H1 (cell line): ENCODE results near the gene MAPKAP1. TPM values are rescaled to one million over a fixed set of nuclear protein-coding genes. Genes with fewer than 3 reads are reported as not detected.

Source experiments
- CTCF ChIA-PET: fragments of 300-600 bp; sonication (Branson Sonifier 250); formaldehyde crosslinking; loops from one replicate; lab custom pipeline; 2021; ENCODE audit not compliant: partially characterized antibody; lab: Charles Lee
- POLR2A ChIA-PET: fragments of 300-600 bp; sonication (Branson Sonifier 250); formaldehyde crosslinking; loops from one replicate; lab custom pipeline; 2021; ENCODE audit warnings: inconsistent platforms; ENCODE audit not compliant: partially characterized antibody; lab: Charles Lee
- DNase-seq, 2 experiments: peaks; one replicate each; pipeline versions ENCODE4 v3.0.0 to v3.0.0-alpha.2; 2010 to 2022; ENCODE audit warnings: low spot score in 2 of 2, low read depth in 1 of 2, mixed read lengths in 1 of 2
- FAIRE-seq: peaks from 2 replicates; lab custom pipeline; 2011; peaks lifted over from hg19 to GRCh38; lab: Jason Lieb, UNC
- H2AFZ ChIP-seq: 2 replicates; pipeline ENCODE4 v1.8.1; 2012; ENCODE audit warnings: low read length, inconsistent platforms
- H2AK5ac ChIP-seq: 2 replicates; pipeline ENCODE4 v1.6.1; 2013; ENCODE audit warnings: low read depth, low read length
- H2BK120ac ChIP-seq: replicated peaks from 2 replicates; pipeline ENCODE3; 2013; ENCODE audit warnings: low read depth, low read length, inconsistent platforms
- H2BK12ac ChIP-seq: 2 replicates; pipeline ENCODE4 v1.6.1; 2013; ENCODE audit warnings: low read depth, low read length
- H2BK15ac ChIP-seq: 2 replicates; pipeline ENCODE4 v1.6.1; 2013; ENCODE audit warnings: low read length
- H2BK20ac ChIP-seq: 2 replicates; pipeline ENCODE4 v1.6.1; 2013; ENCODE audit warnings: low read length
- H2BK5ac ChIP-seq: 2 replicates; pipeline ENCODE4 v1.6.1; 2013; ENCODE audit warnings: low read depth, low read length
- H3K14ac ChIP-seq: 2 replicates; pipeline ENCODE4 v1.6.1; 2013; ENCODE audit warnings: inconsistent platforms; ENCODE audit not compliant: insufficient read length
- H3K18ac ChIP-seq: 2 replicates; pipeline ENCODE4 v1.6.1; 2013; ENCODE audit warnings: low read length; ENCODE audit errors: extremely low read depth
- H3K23ac ChIP-seq: 2 replicates; pipeline ENCODE4 v1.6.1; 2013; ENCODE audit warnings: inconsistent platforms; ENCODE audit not compliant: insufficient read length
- H3K23me2 ChIP-seq: 2 replicates; pipeline ENCODE4 v1.6.1; 2013; ENCODE audit warnings: low read depth, low read length
- H3K27ac ChIP-seq: 2 replicates; pipeline ENCODE4 v1.6.1; 2011; ENCODE audit warnings: low read depth, low read length, inconsistent platforms
- H3K27me3 ChIP-seq, 4 experiments: replicated peaks in 1 of 4; 1 replicate in 1 of 4; 2 replicates in 3 of 4; pipeline versions ENCODE4 v1.6.1 to v1.8.1; 2011 to 2013; ENCODE audit warnings: low read length in 3 of 4, mild to moderate bottlenecking in 3 of 4, inconsistent platforms in 2 of 4, mixed read lengths in 2 of 4, moderate library complexity in 1 of 4; ENCODE audit not compliant: control insufficient read depth in 3 of 4, insufficient read depth in 3 of 4; ENCODE audit errors: extremely low read depth in 1 of 4
- H3K36me3 ChIP-seq, 4 experiments: 2 replicates each; pipeline versions ENCODE4 v1.6.1 to v1.8.1; 2011 to 2013; ENCODE audit warnings: mild to moderate bottlenecking in 4 of 4, low read length in 3 of 4, moderate library complexity in 2 of 4, control low read depth in 1 of 4, inconsistent platforms in 1 of 4; ENCODE audit not compliant: insufficient read depth in 4 of 4, control insufficient read depth in 2 of 4
- H3K4ac ChIP-seq: replicated peaks from 2 replicates; pipeline ENCODE3; 2013; ENCODE audit warnings: low read length, low read depth, mixed read lengths, inconsistent platforms; ENCODE audit not compliant: insufficient read length
- H3K4me1 ChIP-seq, 4 experiments: replicated peaks in 1 of 4; 1 replicate in 1 of 4; 2 replicates in 3 of 4; pipeline versions ENCODE4 v1.6.1 to v1.8.1; 2011 to 2013; ENCODE audit warnings: low read length in 3 of 4, inconsistent platforms in 2 of 4, mixed read lengths in 1 of 4; ENCODE audit not compliant: insufficient read depth in 4 of 4, control insufficient read depth in 3 of 4
- H3K4me2 ChIP-seq, 2 experiments: 2 replicates each; pipeline versions ENCODE4 v1.6.1 to v1.8.1; 2011 to 2013; ENCODE audit warnings: low read depth in 2 of 2, low read length in 2 of 2, control low read depth in 1 of 2, inconsistent platforms in 1 of 2, mild to moderate bottlenecking in 1 of 2; ENCODE audit not compliant: insufficient read depth in 1 of 2
- H3K4me3 ChIP-seq, 4 experiments: fragments of 200-600, 300-600 bp in 1 of 4; sonication (generic), shearing (Covaris generic), sonication (Bioruptor Twin) in 1 of 4; 2 replicates each; pipeline versions ENCODE4 v1.5.1 to v1.8.1; 2011 to 2016; ENCODE audit warnings: low read length in 4 of 4, low read depth in 3 of 4, control low read depth in 2 of 4, inconsistent platforms in 2 of 4, mild to moderate bottlenecking in 2 of 4, mixed read lengths in 1 of 4, moderate library complexity in 1 of 4; ENCODE audit not compliant: insufficient read depth in 2 of 4; ENCODE audit errors: extremely low read depth in 1 of 4
- H3K56ac ChIP-seq: replicated peaks from 2 replicates; pipeline ENCODE3; 2013; ENCODE audit warnings: low read depth, mild to moderate bottlenecking, mixed read lengths, low read length, inconsistent platforms; ENCODE audit not compliant: insufficient read length
- H3K79me1 ChIP-seq: 2 replicates; pipeline ENCODE4 v1.6.1; 2013; ENCODE audit warnings: low read depth, low read length, control low read depth
- H3K79me2 ChIP-seq, 2 experiments: 2 replicates each; pipeline versions ENCODE4 v1.6.1 to v1.8.1; 2012 to 2013; ENCODE audit warnings: low read length in 2 of 2, mild to moderate bottlenecking in 2 of 2, inconsistent platforms in 1 of 2; ENCODE audit not compliant: insufficient read depth in 2 of 2, control insufficient read depth in 1 of 2
- H3K9ac ChIP-seq, 4 experiments: replicated peaks in 1 of 4; 1 replicate in 1 of 4; 2 replicates in 3 of 4; pipeline versions ENCODE4 v1.6.1 to v1.8.1; 2011 to 2013; ENCODE audit warnings: low read depth in 3 of 4, low read length in 3 of 4, control low read depth in 2 of 4, mild to moderate bottlenecking in 2 of 4, moderate library complexity in 2 of 4, inconsistent platforms in 1 of 4; ENCODE audit errors: extremely low read depth in 1 of 4
- H3K9me3 ChIP-seq, 2 experiments: 2 replicates each; pipeline versions ENCODE4 v1.6.1 to v1.8.1; 2012 to 2013; ENCODE audit warnings: mild to moderate bottlenecking in 2 of 2, moderate library complexity in 2 of 2, control low read depth in 1 of 2, inconsistent platforms in 1 of 2, low read depth in 1 of 2, low read length in 1 of 2, mixed read lengths in 1 of 2; ENCODE audit not compliant: insufficient read depth in 2 of 2
- H4K20me1 ChIP-seq, 2 experiments: replicated peaks in 1 of 2; 2 replicates each; pipeline versions ENCODE3 to v1.8.1; 2011 to 2013; ENCODE audit warnings: inconsistent platforms in 2 of 2, low read length in 2 of 2, mild to moderate bottlenecking in 1 of 2; ENCODE audit not compliant: insufficient read depth in 2 of 2, control insufficient read depth in 1 of 2
- H4K5ac ChIP-seq: 2 replicates; pipeline ENCODE4 v1.6.1; 2013; ENCODE audit warnings: low read length, low read depth, mixed read lengths, inconsistent platforms; ENCODE audit not compliant: insufficient read length
- H4K8ac ChIP-seq: 2 replicates; pipeline ENCODE4 v1.8.0; 2013; ENCODE audit warnings: mild to moderate bottlenecking, moderate library complexity, low read length, inconsistent platforms; ENCODE audit not compliant: insufficient read depth; ENCODE audit errors: extremely low read depth
- H4K91ac ChIP-seq: replicated peaks from 2 replicates; pipeline ENCODE3; 2013; ENCODE audit warnings: low read length, mixed read lengths, inconsistent platforms; ENCODE audit not compliant: insufficient read length
- ASH2L ChIP-seq: fragments of 200-600, 300-600 bp; sonication (generic); IDR thresholded peaks from one replicate; pipeline ENCODE4 v1.7.1; 2017; ENCODE audit warnings: low read length
- HDAC2 ChIP-seq, 2 experiments: fragments of 300-600 bp in 1 of 2; sonication (generic) in 1 of 2; IDR thresholded peaks; 2 replicates each; pipeline ENCODE4 v1.6.1; 2011 to 2012; ENCODE audit warnings: low read depth in 2 of 2, low read length in 2 of 2, mild to moderate bottlenecking in 2 of 2, moderate library complexity in 2 of 2, borderline replicate concordance in 1 of 2, inconsistent platforms in 1 of 2
- HDAC6 ChIP-seq: IDR thresholded peaks from one replicate; pipeline ENCODE4 v1.7.1; 2012; ENCODE audit warnings: low read depth, mild to moderate bottlenecking, inconsistent platforms, low read length, moderate library complexity
- JUN ChIP-seq: IDR thresholded peaks from 2 replicates; pipeline ENCODE4 v1.6.1; 2011; ENCODE audit warnings: low read depth, mild to moderate bottlenecking, improper control_type of control experiment, low read length
- KDM4A ChIP-seq: IDR thresholded peaks from one replicate; pipeline ENCODE4 v1.7.1; 2012; ENCODE audit warnings: low read depth, mild to moderate bottlenecking, moderate library complexity, low read length, inconsistent platforms; ENCODE audit not compliant: severe bottlenecking
- RBBP5 ChIP-seq: IDR thresholded peaks from 2 replicates; pipeline ENCODE4 v1.7.1; 2012; ENCODE audit warnings: low read depth, mild to moderate bottlenecking, inconsistent platforms, low read length, moderate library complexity, borderline replicate concordance
- SAP30 ChIP-seq: fragments of 300-600 bp; sonication (generic); IDR thresholded peaks from 2 replicates; pipeline ENCODE4 v1.7.1; 2012; ENCODE audit warnings: low read length, moderate library complexity, mild to moderate bottlenecking, inconsistent platforms; ENCODE audit not compliant: insufficient read depth, insufficient replicate concordance
- SIN3A ChIP-seq, 2 experiments: IDR thresholded peaks in 1 of 2; conservative IDR thresholded peaks in 1 of 2; 2 replicates each; pipeline ENCODE4 v1.6.1; 2011 to 2012; ENCODE audit warnings: low read length in 2 of 2, improper control_type of control experiment in 1 of 2, low read depth in 1 of 2, mild to moderate bottlenecking in 1 of 2
- TAF1 ChIP-seq: IDR thresholded peaks from 2 replicates; pipeline ENCODE4 v1.6.1; 2011; ENCODE audit warnings: mild to moderate bottlenecking, low read depth, low read length
- TCF12 ChIP-seq: IDR thresholded peaks from 2 replicates; pipeline ENCODE4 v1.6.1; 2011; ENCODE audit warnings: low read depth, mild to moderate bottlenecking, low read length
- YY1 ChIP-seq: IDR thresholded peaks from 2 replicates; pipeline ENCODE4 v1.6.1; 2011; ENCODE audit warnings: low read depth, mild to moderate bottlenecking, low read length
- WGBS, 2 experiments: shearing (Covaris generic) in 1 of 2; methylation state at CpG; one replicate each; pipeline versions ENCODE4 v1.1.6 to v1.1.7; 2013 to 2015; ENCODE audit warnings: low lambda C conversion rate in 2 of 2, mixed read lengths in 2 of 2, inconsistent platforms in 1 of 2, low coverage in 1 of 2, missing lambda C conversion rate in 1 of 2; ENCODE audit not compliant: insufficient replicate concordance in 2 of 2, insufficient coverage in 1 of 2, insufficient read length in 1 of 2; ENCODE audit errors: extremely low coverage in 1 of 2, missing lambda C conversion rate in 1 of 2; 5-methylcytosine and 5-hydroxymethylcytosine counted together
- polyA plus RNA-seq, 7 experiments: library from polyadenylated mRNA; depleted of rRNA in 3 of 7; stranded (reverse) in 5 of 7; unstranded in 2 of 7; fragments of >200 nt in 5 of 7; fragments of 200-250 nt in 2 of 7; gene quantifications; 1 replicate in 5 of 7; 2 replicates in 1 of 7; 4 replicates in 1 of 7; pipeline versions ENCODE4 v1.2.1 to v1.2.3, GENCODE V29; 2011 to 2013; ENCODE audit warnings: missing spikeins in 2 of 7, mixed read lengths in 2 of 7
- total RNA-seq: library from RNA; stranded (reverse); fragmentation: NEBNext Ultra II Directional; extraction: Animal tissue kit (Norgen Biotek cat#: 25700); gene quantifications from 2 replicates; pipeline ENCODE4 v1.2.1, GENCODE V29; 2021

The MAPKAP1 gene
- total and polyA plus RNA-seq, 2 of the 8 experiments (the other 6 are each of a cell fraction or from before 2014, with no cell fraction given): 79.2 to 140 TPM

GRCh38 chr9:125748446-125749099, 41.6 kb upstream of the MAPKAP1 start:
- H3K79me1 ChIP-seq: no peaks in the 10 kb centered on the region
- no peak overlapping the region for H3K56ac ChIP-seq
- peak overlapping the region; percentile 82 to 99 (median 86) for H3K4me3 ChIP-seq
- H3K4ac ChIP-seq: no peak overlapping the region
- H4K8ac ChIP-seq: peak overlapping the region; percentile 88; the same call in 1 of the 2 replicates
- no peak overlapping the region for H2BK120ac ChIP-seq
- no peak overlapping the region for H3K23ac ChIP-seq
- peak overlapping the region; percentile 43 to 64 (median 58); a peak in 6 of 7 replicates for H3K9ac ChIP-seq
- H2BK12ac ChIP-seq: no peak overlapping the region
- H4K5ac ChIP-seq: no peak overlapping the region
- H2AK5ac ChIP-seq: no peak overlapping the region
- FAIRE-seq: no peak
- H3K79me2 ChIP-seq: peaks cover 0 to 54% of the 10 kb centered on the region in 2 experiments; a peak in 2 of 4 replicates
- H4K20me1 ChIP-seq: no peaks in the 10 kb centered on the region
- WGBS, 2 experiments: 3% methylated on average over 27 of the region's 30 CpGs; no CpG with 5 or more reads in 1 of the 2 experiments
- 0 out of 2 replicates have a peak overlapping the region, but pooled peaks have one; percentile 25 for H3K27ac ChIP-seq
- H3K4me1 ChIP-seq: peaks cover 4 to 20% (median 9%) of the 10 kb centered on the region in 4 experiments; a peak in 4 of 7 replicates
- no peak overlapping the region for H2BK15ac ChIP-seq
- H3K18ac ChIP-seq: peak overlapping the region; percentile 44; the same call in 1 of the 2 replicates
- peaks cover 0 to 34% (median 1%) of the 10 kb centered on the region in 4 experiments; a peak in 1 of 8 replicates for H3K36me3 ChIP-seq
- H4K91ac ChIP-seq: no peak overlapping the region
- no peaks in the 10 kb centered on the region for H3K9me3 ChIP-seq
- H3K14ac ChIP-seq: no peak overlapping the region
- no peak overlapping the region; the same call in 1 of the 2 replicates for H2AFZ ChIP-seq
- no peaks in the 10 kb centered on the region for H3K27me3 ChIP-seq
- H3K4me2 ChIP-seq: peak overlapping the region; percentile 88 to 92
- no peak overlapping the region for H2BK20ac ChIP-seq
- ChIA-PET POLR2A (interaction anchor here (0.7 to 1.3 kb wide), 6 partner anchors 8 to 201 kb away, joined by 3 to 6 read pairs (median 4); partner anchors contain the start of gene MAPKAP1), CTCF (no interaction called here)
- DNase-seq: no peak
- H3K23me2 ChIP-seq: peaks cover 15% of the 10 kb centered on the region
- no peak overlapping the region for H2BK5ac ChIP-seq
- 0 out of 4 replicates have a peak, but pooled peaks of 1 of the 2 experiments have one; percentile 10 for TF ChIP-seq HDAC2 (IDR thresholded peaks at IDR 0.05; ENCODE audit: borderline replicate concordance in 1 of 2, low read depth in 2 of 2, low read length in 2 of 2)
- TF ChIP-seq SIN3A (conservative IDR thresholded peaks at IDR 0.05 in 1 of 2, IDR thresholded peaks at IDR 0.05 in 1 of 2; ENCODE audit: low read depth in 1 of 2, low read length in 2 of 2): 0 out of 4 replicates have a peak, but pooled peaks of 1 of the 2 experiments have one; percentile 47
- no peak for TF ChIP-seq TCF12
- TF ChIP-seq RBBP5: peak; percentile 68
- peak; percentile 77 for TF ChIP-seq ASH2L
- TF ChIP-seq TAF1: peak; percentile 33
- TF ChIP-seq YY1: peak; percentile 84
- no peak for TF ChIP-seq JUN
- TF ChIP-seq SAP30: peak; percentile 53
- no peak for TF ChIP-seq HDAC6
- peak; percentile 1 for TF ChIP-seq KDM4A
